ENCODE results near the gene MAS1.

DNA sequence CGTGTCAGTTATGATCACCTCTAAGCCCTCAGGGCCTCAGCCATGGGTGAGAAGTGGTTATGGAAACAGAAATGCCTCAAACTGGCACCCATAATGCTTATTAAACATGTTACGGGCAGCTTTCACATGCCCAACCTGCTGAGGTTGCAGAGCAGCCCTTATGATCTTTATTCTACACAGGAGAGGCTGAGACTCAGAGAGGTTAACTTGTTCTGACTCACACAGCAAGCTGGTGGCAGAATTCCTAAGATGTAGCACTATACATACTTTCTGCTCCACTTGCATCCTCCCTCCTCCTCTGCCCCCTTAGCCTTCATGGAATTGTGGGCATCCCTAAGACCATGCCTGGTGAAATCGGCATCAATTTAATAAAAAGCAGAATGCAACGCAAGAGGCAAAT, 43.4 kb downstream of the MAS1 start:
- TF ChIP-seq, protein P1, sequence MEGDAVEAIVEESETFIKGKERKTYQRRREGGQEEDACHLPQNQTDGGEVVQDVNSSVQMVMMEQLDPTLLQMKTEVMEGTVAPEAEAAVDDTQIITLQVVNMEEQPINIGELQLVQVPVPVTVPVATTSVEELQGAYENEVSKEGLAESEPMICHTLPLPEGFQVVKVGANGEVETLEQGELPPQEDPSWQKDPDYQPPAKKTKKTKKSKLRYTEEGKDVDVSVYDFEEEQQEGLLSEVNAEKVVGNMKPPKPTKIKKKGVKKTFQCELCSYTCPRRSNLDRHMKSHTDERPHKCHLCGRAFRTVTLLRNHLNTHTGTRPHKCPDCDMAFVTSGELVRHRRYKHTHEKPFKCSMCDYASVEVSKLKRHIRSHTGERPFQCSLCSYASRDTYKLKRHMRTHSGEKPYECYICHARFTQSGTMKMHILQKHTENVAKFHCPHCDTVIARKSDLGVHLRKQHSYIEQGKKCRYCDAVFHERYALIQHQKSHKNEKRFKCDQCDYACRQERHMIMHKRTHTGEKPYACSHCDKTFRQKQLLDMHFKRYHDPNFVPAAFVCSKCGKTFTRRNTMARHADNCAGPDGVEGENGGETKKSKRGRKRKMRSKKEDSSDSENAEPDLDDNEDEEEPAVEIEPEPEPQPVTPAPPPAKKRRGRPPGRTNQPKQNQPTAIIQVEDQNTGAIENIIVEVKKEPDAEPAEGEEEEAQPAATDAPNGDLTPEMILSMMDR (optimal IDR thresholded peaks at IDR 0.05 in 1 of 3, IDR thresholded peaks at IDR 0.05 in 1 of 3, conservative IDR thresholded peaks at IDR 0.05 in 1 of 3; ENCODE audit: extremely low read depth in 1 of 3, insufficient read depth in 2 of 3, low read length in 3 of 3) = no peak
- no peak for TF ChIP-seq EZH2 (IDR thresholded peaks at IDR 0.05; ENCODE audit: low read length)
